GM18858 (cell line): ENCODE measurements around the gene AKIRIN2.

ENCODE experiments used
- ATAC-seq: cut with Tn5 transposase; IDR thresholded peaks from one replicate; pipeline ENCODE4 v1.9.1; 2021; ENCODE audit not compliant: unreplicated experiment

Gene AKIRIN2

GRCh38 chr6:87701676-87702588, at the start of gene AKIRIN2:
TSS of gene AKIRIN2 (minus strand) at chr6:87702233. CDS start at chr6:87701684, 549 bp downstream.
- ATAC-seq, result peak; percentile 47

- no peak for ATAC-seq
Measured at GRCh38 chr6:87747646-87748045, 45.6 kb upstream of the AKIRIN2 start.

GRCh38 chr6:87745966-87746721, 44.1 kb upstream of the AKIRIN2 start:
- no peak for ATAC-seq

GRCh38 chr6:87743454-87743853, 41.4 kb upstream of the AKIRIN2 start:
- no peak for ATAC-seq

- peak; percentile 35 for ATAC-seq
Measured at GRCh38 chr6:87742106-87742505, 40.1 kb upstream of the AKIRIN2 start.

GRCh38 chr6:87741001-87741650, 39.1 kb upstream of the AKIRIN2 start:
- ATAC-seq, result no peak

GRCh38 chr6:87738744-87739143, 36.7 kb upstream of the AKIRIN2 start:
- no peak for ATAC-seq

- peak; percentile 43 for ATAC-seq
Measured at GRCh38 chr6:87738000-87738399, 36.0 kb upstream of the AKIRIN2 start.

GRCh38 chr6:87736809-87737540, 34.9 kb upstream of the AKIRIN2 start:
- ATAC-seq, result no peak

GRCh38 chr6:87731818-87732661, 30.0 kb upstream of the AKIRIN2 start:
- peak; percentile 75 for ATAC-seq

- no peak for ATAC-seq
Measured at GRCh38 chr6:87731080-87731479, 29.0 kb upstream of the AKIRIN2 start.

GRCh38 chr6:87729965-87730719, 28.1 kb upstream of the AKIRIN2 start:
- no peak for ATAC-seq

- no peak for ATAC-seq
Measured at GRCh38 chr6:87728706-87729105, 26.7 kb upstream of the AKIRIN2 start.

- peak; percentile 82 for ATAC-seq
Measured at GRCh38 chr6:87724983-87725811, 23.2 kb upstream of the AKIRIN2 start.

GRCh38 chr6:87723170-87724078, 21.4 kb upstream of the AKIRIN2 start:
- peak; percentile 27 for ATAC-seq

GRCh38 chr6:87722540-87723169, 20.6 kb upstream of the AKIRIN2 start:
- ATAC-seq, result no peak

GRCh38 chr6:87721311-87721710, 19.3 kb upstream of the AKIRIN2 start:
- ATAC-seq, result no peak
